IPS DF 4.7 (cell line): ENCODE results near the gene OR2H2.

ENCODE experiments used
- DNase-seq: peaks from one replicate; pipeline ENCODE4 v3.0.0-alpha.2; 2013; ENCODE audit warnings: low spot score; ENCODE audit errors: extremely low read depth

The OR2H2 gene

DNA sequence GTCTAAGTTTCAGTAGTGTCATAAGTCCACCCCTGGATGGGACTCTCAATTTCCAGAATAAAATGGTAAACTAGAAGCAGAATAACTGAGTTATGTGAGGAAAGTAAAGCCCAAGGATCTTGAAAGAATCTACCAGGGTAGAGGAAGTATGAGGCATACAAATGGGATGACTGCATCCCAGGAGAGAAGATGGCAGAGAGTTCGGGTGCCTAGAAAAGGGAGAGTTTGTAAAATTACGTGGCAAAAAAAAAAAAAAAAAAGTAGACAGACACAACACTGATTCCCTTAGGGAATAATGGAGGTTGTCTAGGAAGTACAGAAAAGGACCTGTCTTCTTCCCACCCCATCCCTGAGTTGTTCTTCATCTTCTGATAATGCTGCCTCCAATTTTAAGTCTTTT lies 44.6 kb downstream of the OR2H2 start:
- DNase-seq, result no peak

DNA sequence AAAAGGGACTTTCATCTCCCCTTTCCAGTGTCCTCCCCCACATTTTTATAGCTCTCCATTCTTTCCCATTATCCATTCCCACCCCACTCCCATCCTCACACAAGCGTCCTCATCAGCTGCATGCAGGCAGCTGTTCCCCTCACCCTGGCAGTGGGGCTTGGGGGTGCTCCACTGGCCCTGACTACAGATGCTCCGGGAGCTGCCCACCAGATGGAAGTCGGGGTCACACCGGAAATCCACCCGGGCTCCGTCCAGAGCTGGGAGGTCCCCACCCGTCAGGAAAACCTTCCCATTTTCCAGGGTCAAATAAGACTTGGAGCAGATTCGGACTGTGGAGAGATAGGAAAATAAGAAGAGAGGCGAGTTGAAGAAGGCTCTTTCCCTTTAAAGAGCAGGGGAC lies 45.4 kb downstream of the OR2H2 start:
- DNase-seq, result no peak

DNA sequence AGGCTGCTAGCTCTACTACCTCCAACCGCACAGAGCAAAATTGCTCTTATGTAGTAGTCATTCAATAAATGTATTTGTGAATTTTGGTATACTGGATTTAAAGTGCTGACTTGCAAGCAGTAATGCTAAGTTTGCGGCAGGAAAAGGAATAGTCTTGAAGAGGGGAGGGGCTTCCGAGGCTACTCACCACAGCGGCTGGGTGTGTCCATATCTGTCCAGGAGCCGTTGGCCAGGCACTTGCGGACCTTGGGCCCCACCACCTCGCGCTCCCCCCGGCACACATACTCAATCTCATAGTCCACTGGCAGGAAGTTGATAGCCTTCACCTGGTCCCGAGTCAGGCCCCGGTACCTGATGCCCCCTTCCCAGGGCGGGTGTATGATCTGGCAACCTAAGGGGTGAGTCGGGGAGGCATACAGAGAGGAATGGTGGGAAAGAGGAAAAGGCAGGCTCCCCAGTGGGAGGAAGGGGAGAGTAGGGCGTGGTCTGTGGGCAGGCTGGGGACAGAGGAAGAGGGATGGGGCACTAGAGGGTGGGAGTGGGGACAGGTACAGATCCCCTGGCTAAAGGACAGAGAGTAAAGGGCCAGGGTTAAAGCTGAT lies 46.4 kb downstream of the OR2H2 start:
- no peak for DNase-seq

DNA sequence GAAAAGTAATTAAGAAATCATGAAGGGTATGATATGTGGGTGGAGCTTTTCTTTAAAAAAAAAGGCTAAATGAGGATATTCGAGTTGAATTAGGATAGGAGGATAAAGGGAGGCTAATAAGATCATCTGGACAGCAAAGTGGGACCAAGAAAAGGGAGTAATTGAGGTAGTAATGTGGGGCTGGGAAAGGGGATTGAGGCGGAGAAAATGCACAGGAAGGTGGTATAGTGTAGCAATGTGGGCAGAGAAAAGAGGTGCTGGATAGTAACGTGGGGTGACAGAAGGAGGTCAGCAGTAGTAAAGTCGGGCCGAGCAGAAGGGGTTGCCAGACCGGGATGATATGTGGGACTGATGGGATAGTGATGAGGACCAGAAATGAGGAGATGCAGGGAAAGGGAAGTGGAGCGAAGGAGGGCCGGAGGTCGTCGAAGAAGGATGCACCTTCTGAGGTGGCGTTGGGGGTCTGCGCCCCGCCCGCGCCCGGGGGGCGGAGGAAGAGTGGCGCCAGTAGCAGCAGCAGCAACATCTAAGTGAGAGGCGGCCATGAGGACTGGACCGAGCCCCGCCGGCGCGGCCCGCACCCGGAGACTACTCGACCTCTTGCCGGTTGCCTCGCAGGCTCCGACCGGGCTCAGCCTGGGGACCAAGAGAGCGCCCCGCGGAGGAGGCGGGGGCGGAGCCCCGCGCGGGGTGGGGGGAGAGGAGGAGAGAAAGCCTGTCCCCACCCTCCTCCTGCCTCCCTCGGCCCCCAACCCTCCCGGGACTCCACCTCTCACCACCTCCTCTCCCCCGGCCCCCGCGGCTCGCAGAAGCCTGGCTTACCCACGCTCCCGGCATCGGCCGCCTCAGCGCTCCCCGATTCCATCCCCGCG lies 47.2 kb downstream of the OR2H2 start:
- DNase-seq, result no peak

DNA sequence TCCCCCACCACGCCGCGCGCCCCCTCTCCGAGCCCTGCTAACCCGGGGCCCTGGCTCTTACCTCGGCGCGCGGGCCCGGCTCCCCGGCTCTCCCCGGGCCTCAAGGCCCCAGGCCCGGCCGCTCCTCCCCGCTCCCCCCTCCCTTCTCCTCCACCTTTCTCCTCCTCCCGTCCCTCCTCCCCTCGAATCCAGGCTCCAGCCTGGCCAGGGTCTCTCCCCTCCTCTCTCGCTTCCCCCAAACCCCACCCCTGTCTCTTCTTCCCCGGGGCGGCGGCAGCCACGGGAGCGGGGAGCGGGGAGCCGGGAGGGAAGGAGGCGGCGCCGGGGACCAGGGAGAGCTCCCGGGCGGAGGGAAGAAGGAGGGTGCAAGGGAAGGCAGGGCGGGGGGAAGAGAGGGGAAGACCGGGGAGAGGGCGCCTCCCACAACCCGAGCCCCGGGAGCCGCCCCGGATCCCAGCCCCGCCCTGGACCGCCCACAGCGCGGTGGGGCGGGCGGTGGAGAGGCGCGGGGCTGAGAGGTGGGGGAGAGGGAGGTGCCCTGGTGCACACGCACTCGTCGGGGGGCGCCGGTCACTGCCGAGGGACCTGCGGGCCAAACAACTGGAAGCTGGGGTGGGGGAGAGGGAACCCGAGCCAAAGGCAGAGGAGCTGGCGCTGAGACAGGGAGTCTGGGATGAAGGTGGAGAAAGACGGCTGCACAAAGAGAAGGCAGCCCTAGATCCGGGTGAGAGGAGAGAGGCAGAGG lies 48.0 kb downstream of the OR2H2 start, which contains the start of gene GABBR1:
TSS of gene GABBR1 (minus strand) at position 395 of the 745 bp plus-strand sequence. CDS start 798 bp downstream, outside the sequence.
- DNase-seq, result no peak

DNA sequence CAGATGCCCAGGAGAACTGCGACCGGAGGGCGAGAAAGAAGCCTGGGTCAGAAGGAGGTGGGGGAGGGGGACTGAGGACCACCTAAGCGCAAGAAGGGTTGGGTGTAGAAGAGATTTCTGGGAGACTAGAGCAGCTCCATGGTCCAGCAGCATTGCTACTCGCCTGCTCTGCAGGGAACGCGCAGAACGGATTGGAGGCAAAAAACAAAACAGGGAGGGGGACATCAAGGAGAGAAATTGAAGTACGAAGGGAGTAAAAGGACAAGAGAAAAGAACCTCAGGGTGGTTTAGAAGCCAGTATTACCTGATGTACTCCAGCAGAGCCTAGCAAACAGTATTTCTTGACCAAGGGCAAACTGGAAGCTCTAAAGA lies 48.6 kb downstream of the OR2H2 start:
- DNase-seq, result no peak

DNA sequence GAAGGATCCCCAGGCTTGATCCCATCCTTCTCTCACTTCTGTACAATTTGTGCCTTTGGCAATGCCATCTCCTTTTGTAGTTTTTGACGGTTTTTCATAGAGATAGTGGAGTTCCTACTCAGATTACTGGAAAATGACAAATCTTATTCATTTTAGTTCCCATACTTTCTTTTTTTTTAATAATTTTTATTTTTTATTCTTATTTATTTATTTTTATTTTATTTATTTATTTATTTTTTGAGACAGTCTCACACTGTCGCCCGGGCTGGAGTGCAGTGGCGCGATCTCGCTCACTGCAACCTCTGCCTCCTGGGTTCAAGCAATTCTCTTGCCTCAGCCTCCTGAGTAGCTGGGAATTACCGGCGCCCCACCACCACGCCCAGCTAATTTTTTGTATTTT lies 52.3 kb downstream of the OR2H2 start:
- DNase-seq, result no peak
